Esophagus muscularis mucosa (tissue), 4 donors: Measurements from ENCODE around the gene NRARP. TPM values are rescaled to one million over a fixed set of nuclear protein-coding genes. Genes with fewer than 3 reads are reported as not detected.

Experiments
- DNase-seq: peaks from one replicate; pipeline ENCODE4 v3.0.0-alpha.2; 2017; ENCODE audit errors: extremely low spot score
- H3K27ac ChIP-seq, 4 donors: fragments of 200-600 bp; sonication (generic); replicated peaks in 1 of 4; 1 replicate in 3 of 4; 2 replicates in 1 of 4; pipeline ENCODE4 v1.5.1; 2016 to 2019; ENCODE audit warnings: mild to moderate bottlenecking in 1 of 4
- H3K27me3 ChIP-seq, 4 donors: fragments of 200-600 bp; sonication (generic); one replicate each; pipeline versions ENCODE4 v1.5.1 to v1.6.0; 2016 to 2019
- H3K36me3 ChIP-seq, 4 donors: fragments of 200-600 bp; sonication (generic); one replicate each; pipeline ENCODE4 v1.5.1; 2016 to 2019
- H3K4me1 ChIP-seq, 4 donors: fragments of 200-600 bp; sonication (generic); one replicate each; pipeline ENCODE4 v1.5.1; 2016 to 2019
- H3K4me3 ChIP-seq, 4 donors: fragments of 200-600 bp; sonication (generic); 1 replicate in 2 of 4; 2 replicates in 2 of 4; pipeline ENCODE4 v1.5.1; 2016 to 2019; ENCODE audit warnings: mild to moderate bottlenecking in 4 of 4, moderate library complexity in 1 of 4
- H3K9me3 ChIP-seq, 4 donors: fragments of 200-600 bp; sonication (generic); 1 replicate in 3 of 4; 2 replicates in 1 of 4; pipeline ENCODE4 v1.5.1; 2016 to 2019
- EP300 ChIP-seq: sonication (generic); formaldehyde crosslinking; IDR thresholded peaks from one replicate; pipeline ENCODE4 v1.6.1; 2017; ENCODE audit warnings: antibody characterized with exemption
- POLR2A ChIP-seq: fragments of 450-650 bp; IDR thresholded peaks from one replicate; pipeline ENCODE4 v1.6.1; 2017; ENCODE audit warnings: antibody characterized with exemption, moderate library complexity, mild to moderate bottlenecking, low read depth
- POLR2AphosphoS5 ChIP-seq, 2 donors: sonication (generic); formaldehyde crosslinking; IDR thresholded peaks; one replicate each; pipeline ENCODE4 v1.6.1; 2017; ENCODE audit warnings: antibody characterized with exemption in 2 of 2
- WGBS: methylation state at CpG from one replicate; pipeline ENCODE4 v1.1.5; 2018; 5-methylcytosine and 5-hydroxymethylcytosine counted together
- intact Hi-C: fragments of 100-400 bp; cut with DNase I; formaldehyde crosslinking; loops from one replicate; pipeline ENCODE4 v1.15.1; 2023
- total RNA-seq, 4 donors: library from RNA; depleted of rRNA; stranded (reverse); fragments of >200 nt; gene quantifications; one replicate each; pipeline versions ENCODE4 v1.1.0 to v1.2.1, GENCODE V29; 2016
- TF ChIP-seq, protein P1 (sequence below), 3 experiments: fragments of 200-600 bp in 2 of 3; fragments of 450-650 bp in 1 of 3; sonication (generic) in 2 of 3; IDR thresholded peaks; one replicate each; pipeline ENCODE4 v1.5.1; 2017 to 2019; ENCODE audit warnings: antibody characterized with exemption in 3 of 3, mild to moderate bottlenecking in 2 of 3, moderate library complexity in 1 of 3

Gene NRARP
- total RNA-seq, 4 donors from 2014 or later: 2.9 to 10.3 (median 7.2) TPM

DNA sequence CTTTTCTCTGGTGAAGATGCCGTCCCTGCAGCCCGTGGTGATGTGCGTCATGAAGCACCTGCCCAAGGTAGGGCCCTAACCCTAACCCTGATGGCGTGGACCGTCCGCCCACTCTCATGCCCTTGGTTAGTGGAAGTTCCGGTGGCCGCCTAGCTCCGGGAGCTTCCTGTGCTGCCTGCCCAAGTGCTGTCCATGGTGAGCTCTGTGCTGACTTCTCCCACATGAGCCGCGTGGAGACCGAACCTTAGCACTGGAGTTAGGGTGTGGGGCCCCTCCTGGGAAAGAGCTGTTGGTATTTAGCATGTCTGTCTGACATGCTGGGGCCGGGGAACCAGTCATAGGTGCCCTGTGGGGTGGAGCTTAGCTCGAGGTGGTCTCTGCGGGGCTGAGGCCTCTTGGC is 45.7 kb downstream of the NRARP start:
- Histone ChIP-seq H3K27ac (no peak overlapping the region), H3K36me3 (peaks cover 0 to 41% (median 32%) of the 10 kb centered on the region in 4 donors), H3K9me3 (no peaks in the 10 kb centered on the region), H3K27me3 (no peaks in the 10 kb centered on the region), H3K4me1 (peaks cover 24 to 33% (median 25%) of the 10 kb centered on the region in 4 donors), H3K4me3 (peak overlapping the region; percentile 81 to 100 (median 94))
- DNase-seq: no peak
- intact Hi-C loops: no loop called here
- TF ChIP-seq, protein P1, sequence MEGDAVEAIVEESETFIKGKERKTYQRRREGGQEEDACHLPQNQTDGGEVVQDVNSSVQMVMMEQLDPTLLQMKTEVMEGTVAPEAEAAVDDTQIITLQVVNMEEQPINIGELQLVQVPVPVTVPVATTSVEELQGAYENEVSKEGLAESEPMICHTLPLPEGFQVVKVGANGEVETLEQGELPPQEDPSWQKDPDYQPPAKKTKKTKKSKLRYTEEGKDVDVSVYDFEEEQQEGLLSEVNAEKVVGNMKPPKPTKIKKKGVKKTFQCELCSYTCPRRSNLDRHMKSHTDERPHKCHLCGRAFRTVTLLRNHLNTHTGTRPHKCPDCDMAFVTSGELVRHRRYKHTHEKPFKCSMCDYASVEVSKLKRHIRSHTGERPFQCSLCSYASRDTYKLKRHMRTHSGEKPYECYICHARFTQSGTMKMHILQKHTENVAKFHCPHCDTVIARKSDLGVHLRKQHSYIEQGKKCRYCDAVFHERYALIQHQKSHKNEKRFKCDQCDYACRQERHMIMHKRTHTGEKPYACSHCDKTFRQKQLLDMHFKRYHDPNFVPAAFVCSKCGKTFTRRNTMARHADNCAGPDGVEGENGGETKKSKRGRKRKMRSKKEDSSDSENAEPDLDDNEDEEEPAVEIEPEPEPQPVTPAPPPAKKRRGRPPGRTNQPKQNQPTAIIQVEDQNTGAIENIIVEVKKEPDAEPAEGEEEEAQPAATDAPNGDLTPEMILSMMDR (IDR thresholded peaks at IDR 0.05): no peak
- TF ChIP-seq POLR2AphosphoS5 (IDR thresholded peaks at IDR 0.05) (no peak), EP300 (no peak)
- 81% methylated on average over 13 of the region's 15 CpGs for WGBS

DNA sequence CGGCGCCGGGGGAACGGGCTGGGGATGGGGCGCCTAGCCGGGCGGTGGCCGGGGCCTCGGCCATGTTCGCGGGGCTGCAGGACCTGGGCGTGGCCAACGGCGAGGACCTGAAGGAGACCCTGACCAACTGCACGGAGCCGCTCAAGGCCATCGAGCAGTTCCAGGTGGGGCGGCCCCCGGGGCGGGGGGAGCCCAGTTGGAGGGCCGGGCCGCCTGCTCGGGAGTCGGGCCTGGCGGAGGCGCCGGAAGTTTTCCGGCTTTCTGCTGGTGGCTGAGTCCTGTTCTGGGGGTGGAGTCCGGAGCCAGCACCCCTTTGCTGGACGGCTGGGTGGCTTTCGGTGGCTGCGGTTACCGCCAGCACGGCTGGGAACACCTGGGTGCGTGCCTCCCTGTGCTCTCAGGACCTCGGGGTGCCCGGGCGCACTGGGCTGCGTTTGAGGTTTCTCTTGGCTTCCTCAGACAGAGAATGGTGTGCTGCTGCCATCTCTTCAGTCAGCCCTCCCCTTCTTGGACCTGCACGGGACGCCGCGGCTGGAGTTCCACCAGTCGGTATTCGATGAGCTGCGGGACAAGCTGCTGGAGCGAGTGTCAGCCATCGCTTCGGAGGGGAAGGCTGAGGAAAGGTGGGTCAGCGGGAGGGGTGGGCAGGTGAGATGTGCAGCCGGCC is 46.5 kb downstream of the NRARP start:
- Histone ChIP-seq H3K27me3 (no peaks in the 10 kb centered on the region), H3K27ac (peak overlapping the region; percentile 77 to 84 (median 82)), H3K36me3 (peaks cover 0 to 38% (median 30%) of the 10 kb centered on the region in 4 donors), H3K9me3 (no peaks in the 10 kb centered on the region), H3K4me1 (peaks cover 25 to 33% (median 27%) of the 10 kb centered on the region in 4 donors), H3K4me3 (peak overlapping the region; percentile 81 to 100 (median 94))
- no peak for DNase-seq
- intact Hi-C loops: no loop called here
- TF ChIP-seq EP300 (no peak), POLR2A (no peak), POLR2AphosphoS5 (IDR thresholded peaks at IDR 0.05) (no peak)
- TF ChIP-seq, protein P1 (IDR thresholded peaks at IDR 0.05): no peak
- WGBS: no CpG with 5 or more reads among the region's 51 CpGs

DNA sequence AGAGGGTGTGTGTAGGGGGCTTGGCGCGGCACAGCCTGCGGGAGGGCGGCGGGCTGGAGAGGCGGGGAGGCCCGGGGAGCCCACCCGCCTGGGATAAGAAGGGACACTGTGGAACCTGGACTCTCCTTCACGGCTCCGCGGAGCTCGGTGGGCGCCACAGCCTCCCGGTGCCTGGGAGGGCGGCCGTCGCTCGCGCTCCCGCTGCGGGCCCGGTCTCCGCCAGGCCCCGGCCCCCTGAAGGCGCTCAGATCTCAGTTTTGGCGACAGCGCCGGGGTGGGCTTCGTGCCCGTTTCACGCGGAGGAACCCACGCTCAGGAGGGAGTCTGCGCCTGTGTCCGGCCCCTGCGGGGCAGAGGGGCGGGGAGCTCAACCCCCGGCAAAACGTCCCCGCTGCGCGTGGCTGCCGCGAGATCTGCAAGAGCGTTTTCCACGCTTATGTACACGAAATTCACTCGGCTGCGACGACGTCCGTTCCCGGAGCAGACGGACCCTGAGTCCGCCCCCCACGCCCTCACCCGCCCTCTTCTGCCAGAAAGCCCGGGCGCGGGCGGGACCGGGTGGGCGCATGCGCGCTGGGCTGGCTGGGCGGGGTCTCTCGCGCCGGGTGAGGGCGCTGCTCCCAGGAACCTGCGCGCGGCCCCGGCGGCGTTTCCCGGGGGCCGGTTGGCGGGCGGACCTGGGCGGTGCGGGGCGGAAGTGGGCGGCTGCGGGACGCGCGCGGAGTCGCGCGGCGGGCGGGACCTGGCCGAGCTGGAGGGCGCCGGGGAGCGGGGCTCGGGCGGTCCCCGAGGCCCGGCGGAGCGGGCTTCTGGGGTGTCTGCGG is 47.2 kb downstream of the NRARP start, which contains the start of gene NELFB:
TSS of gene NELFB (plus strand) at position 704 of the 824 bp plus-strand sequence.
- H3K36me3 ChIP-seq: peaks cover 0 to 35% (median 29%) of the 10 kb centered on the region in 4 donors
- H3K4me3 ChIP-seq: peak within 1 kb of the TSS; percentile 81 to 100 (median 94)
- TF ChIP-seq, protein P1 (IDR thresholded peaks at IDR 0.05): peak in 1 of 3 experiments; percentile 40
- TF ChIP-seq POLR2A (peak; percentile 12), EP300 (no peak), POLR2AphosphoS5 (IDR thresholded peaks at IDR 0.05) (peak; percentile 80 to 81)
- peak; percentile 95 for DNase-seq
- no peaks in the 10 kb centered on the region for H3K27me3 ChIP-seq
- no peaks in the 10 kb centered on the region for H3K9me3 ChIP-seq
- WGBS: 6% methylated on average over 8 of the region's 105 CpGs
- intact Hi-C loops: no loop called here
- H3K27ac ChIP-seq: peak within 1 kb of the TSS; percentile 77 to 84 (median 82)
- H3K4me1 ChIP-seq: peaks cover 25 to 34% (median 29%) of the 10 kb centered on the region in 4 donors

GRCh38 chr9:137253717-137254623 is 48.1 kb downstream of the NRARP start:
- DNase-seq: no peak
- Histone ChIP-seq H3K4me1 (peaks cover 25 to 35% (median 29%) of the 10 kb centered on the region in 4 donors), H3K36me3 (peaks cover 0 to 30% (median 24%) of the 10 kb centered on the region in 4 donors), H3K27ac (peak overlapping the region; percentile 77 to 84 (median 82)), H3K4me3 (peak overlapping the region; percentile 81 to 100 (median 94)), H3K9me3 (no peaks in the 10 kb centered on the region), H3K27me3 (no peaks in the 10 kb centered on the region)
- intact Hi-C loops: no loop called here
- TF ChIP-seq EP300 (no peak), POLR2A (no peak)
- TF ChIP-seq, protein P1 (IDR thresholded peaks at IDR 0.05): no peak
- WGBS: 45% methylated on average over 9 of the region's 21 CpGs
